ENCODE results near the gene SRSF11.
"Not testable (repeated sequence)": the region's sequence is repeated elsewhere in the genome, so short reads cannot be mapped to it uniquely, and the experiment has no call there.

Gene SRSF11, protein sequence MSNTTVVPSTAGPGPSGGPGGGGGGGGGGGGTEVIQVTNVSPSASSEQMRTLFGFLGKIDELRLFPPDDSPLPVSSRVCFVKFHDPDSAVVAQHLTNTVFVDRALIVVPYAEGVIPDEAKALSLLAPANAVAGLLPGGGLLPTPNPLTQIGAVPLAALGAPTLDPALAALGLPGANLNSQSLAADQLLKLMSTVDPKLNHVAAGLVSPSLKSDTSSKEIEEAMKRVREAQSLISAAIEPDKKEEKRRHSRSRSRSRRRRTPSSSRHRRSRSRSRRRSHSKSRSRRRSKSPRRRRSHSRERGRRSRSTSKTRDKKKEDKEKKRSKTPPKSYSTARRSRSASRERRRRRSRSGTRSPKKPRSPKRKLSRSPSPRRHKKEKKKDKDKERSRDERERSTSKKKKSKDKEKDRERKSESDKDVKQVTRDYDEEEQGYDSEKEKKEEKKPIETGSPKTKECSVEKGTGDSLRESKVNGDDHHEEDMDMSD

DNA sequence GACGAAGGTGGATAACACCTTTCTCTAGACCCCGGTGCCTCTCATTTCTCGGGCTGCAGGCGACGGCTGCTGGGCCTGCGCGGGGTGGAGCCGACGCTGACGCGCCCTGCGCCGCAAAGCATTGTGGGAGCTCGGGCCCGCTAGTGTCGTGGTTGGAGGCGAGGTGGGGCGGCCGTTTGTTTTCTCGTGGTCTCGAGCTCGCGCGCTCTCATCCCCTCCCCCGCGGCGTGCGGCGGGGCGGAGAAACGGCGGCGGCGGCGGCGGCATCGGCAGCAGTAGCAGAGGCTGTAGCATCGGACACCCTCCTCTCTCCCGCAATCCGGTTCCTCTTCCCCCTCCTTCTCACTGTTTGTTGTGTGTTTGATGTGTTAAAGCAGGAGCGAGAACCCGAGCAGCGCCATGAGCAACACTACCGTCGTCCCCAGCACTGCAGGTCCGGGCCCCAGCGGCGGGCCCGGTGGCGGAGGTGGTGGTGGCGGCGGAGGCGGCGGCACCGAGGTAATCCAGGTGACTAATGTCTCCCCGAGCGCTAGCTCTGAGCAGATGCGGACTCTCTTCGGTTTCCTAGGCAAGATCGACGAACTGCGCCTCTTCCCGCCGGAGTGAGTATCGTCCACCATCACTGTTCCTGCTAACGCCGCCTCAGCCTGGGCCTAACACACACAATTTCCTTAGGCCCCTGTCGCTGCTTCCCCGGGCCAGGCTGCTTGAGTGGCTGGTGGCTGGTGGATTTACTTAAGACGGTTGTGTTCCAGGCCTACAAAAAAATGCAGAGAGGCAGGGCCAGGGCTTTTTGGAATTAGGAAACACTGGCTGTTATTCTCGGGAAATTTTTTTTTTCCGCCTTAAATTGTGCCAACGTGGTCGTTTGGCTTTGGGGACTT is at the start of gene SRSF11:
TSS of gene SRSF11 (plus strand) at position 143 of the 884 bp plus-strand sequence. CDS start at position 400, 257 bp downstream.
- DNase-seq (ENCODE audit: extremely low read depth in 1 of 2, low read depth in 1 of 2): peak; percentile 91 to 95

DNA sequence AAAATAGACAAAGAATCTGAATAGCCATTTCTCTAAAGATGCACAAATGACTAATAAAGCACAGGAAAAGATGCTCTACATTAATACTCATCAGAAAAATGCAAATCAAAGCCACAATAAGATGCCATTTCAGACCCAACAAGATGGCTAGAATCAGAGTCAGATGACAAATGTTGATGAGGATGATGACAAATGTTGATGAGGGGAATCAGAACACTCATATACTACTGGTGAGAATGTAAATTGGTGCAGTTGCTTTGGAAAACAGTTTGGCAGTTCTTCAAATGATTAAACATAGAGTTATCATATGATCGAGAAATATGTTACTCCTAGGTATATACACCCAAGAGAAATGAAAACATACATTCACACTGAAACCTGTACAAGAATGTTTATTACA is 49.7 kb upstream of the SRSF11 start:
- DNase-seq (ENCODE audit: extremely low read depth in 1 of 2, low read depth in 1 of 2): no peak

DNA sequence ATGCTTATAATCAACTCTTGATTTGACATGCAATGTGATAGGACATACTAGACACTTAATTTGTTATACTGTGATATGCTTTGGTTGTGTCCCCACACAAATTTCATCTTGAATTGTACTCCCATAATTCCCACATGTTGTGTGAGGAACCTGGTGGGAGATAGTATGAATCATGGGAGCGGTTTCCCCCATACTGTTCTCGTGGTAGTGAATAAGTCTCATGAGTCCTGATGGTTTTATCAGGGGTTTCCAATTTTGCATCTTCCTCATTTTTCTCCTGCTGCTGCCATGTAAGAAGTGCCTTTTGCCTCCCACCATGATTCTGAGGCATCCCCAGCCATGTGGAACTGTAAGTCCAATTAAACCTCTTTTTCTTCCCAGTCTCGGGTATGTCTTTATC is 36.0 kb upstream of the SRSF11 start:
- DNase-seq (ENCODE audit: extremely low read depth in 1 of 2, low read depth in 1 of 2): not testable (repeated sequence)

DNA sequence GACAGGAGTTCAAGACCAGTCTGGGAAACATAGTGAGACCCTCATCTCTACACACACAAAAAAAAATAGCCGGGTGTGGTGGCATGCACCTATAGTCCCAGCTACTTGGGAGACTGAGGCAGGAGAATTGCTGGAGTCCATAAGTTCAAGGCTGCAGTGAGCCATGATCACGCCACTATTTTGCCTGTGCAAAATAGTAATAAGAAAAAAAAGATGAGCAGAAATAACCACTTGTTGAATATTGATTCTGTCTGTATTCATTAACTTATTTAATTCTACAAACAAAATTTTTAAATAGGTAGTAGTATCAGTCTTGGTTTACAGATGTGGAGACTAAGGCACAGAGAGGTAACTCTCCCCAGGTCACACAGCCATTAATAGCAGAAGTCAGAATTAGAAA is 32.7 kb upstream of the SRSF11 start:
- DNase-seq (ENCODE audit: extremely low read depth in 1 of 2, low read depth in 1 of 2): no peak

DNA sequence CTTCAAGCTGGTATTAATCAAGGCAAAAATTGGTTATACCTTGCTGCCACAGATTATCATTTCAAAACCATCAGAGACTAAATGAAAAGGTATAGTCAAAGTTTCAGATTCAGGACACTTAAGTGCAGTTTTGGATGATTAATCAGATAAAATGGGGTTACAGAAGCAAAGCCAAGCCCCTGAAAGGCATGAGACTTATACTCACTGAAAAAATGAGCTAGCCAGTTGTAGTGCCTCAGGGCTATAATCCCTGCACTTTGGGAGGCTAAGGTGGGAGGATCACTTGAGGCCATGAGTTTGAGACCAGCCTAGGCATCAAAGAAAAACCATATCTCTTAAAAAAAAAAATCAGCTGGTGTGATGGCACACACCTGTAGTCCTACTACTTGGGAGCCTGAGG is 31.0 kb upstream of the SRSF11 start:
- DNase-seq (ENCODE audit: extremely low read depth in 1 of 2, low read depth in 1 of 2): no peak

DNA sequence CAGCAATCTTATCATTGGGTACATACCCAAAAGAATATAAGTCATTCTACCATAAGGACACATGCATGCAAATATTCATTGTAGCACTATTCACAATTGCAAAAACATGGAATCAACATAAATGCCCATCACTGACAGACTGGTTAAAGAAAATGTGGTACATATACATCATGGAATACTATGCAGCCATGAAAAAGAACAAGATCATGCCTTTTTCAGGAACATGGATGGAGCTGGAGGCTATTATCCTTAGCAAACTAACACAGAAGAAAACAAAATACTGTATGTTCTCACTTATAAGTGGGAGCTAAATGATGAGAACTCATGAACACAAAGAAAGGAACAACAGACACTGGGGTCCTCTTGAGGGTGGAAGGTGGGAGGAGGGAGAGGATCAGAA is 28.7 kb upstream of the SRSF11 start:
- DNase-seq (ENCODE audit: extremely low read depth in 1 of 2, low read depth in 1 of 2): not testable (repeated sequence)

DNA sequence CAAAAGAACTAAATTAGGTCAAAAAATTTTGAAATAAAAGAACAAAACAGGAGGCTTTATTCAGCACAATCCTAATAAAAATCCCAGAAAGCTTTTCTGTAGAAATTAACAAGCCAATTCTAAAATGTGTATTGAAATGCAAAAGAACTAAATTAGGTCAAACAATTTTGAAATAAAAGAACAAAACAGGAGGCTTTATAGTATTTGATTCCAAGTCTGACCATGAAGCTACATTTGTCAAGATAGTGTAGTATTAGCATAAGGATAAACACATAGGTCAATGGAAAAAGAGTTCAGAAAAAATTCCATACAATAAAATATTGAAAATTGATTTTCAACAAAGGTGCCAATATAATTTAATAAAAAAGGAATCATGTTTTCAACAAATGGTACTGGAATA is 26.6 kb upstream of the SRSF11 start:
- no peak for DNase-seq (ENCODE audit: extremely low read depth in 1 of 2, low read depth in 1 of 2)

DNA sequence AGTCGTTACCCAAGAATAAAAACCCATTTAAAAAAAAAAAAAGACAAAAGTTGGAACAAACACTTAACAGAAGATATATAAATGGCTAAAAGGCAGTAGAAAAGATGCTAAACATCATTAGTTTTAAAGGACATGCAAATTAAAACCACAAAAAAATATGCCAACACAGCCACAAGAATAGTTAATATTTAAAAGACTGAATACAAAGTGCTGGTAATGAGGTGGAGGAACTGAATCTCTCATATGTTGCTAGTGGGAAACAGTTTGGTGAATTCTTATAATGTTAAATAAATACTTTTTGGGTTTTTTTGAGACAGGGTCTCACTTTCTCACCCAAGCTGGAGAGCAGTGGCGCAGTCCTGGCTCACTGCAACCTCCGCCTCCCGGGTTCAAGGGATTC is 25.8 kb upstream of the SRSF11 start:
- no peak for DNase-seq (ENCODE audit: extremely low read depth in 1 of 2, low read depth in 1 of 2)

DNA sequence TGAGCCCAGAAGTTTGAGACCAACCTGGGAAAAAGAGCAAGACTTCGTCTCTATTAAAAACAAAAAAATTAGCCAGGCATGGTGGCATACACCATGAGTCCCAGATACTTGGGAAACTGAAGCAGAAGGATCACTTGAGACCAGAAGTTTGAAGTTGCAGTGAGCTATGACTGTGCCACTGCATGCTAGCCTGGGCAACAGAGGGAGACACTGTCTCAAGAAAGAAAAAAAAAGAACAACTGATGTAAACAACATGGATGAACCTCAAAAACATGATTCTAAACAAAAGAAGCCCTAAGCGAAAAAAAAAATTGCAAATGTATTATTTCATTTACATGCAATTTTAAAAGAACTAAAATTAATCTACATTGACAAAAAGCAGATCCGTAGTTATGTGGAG is 24.8 kb upstream of the SRSF11 start:
- no peak for DNase-seq (ENCODE audit: extremely low read depth in 1 of 2, low read depth in 1 of 2)

DNA sequence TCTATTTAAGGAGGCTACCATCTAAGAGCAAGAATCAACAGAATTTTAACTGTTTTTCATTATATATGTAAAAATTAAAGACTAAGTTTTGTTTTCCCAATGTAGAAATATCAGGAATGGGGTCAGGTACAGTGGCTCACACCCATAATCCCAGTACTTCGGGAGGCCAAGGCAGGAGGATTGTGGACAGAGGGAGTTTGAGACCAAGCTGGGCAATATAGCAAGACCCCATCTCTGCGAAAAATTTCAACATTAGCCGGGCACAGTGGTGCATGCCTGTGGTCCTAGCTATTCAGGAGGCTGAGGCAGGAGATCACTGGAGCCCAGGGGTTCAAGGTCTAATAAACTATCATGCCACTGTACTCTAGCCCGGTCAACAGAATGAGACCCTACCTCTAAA is 21.1 kb upstream of the SRSF11 start:
- no peak for DNase-seq (ENCODE audit: extremely low read depth in 1 of 2, low read depth in 1 of 2)

DNA sequence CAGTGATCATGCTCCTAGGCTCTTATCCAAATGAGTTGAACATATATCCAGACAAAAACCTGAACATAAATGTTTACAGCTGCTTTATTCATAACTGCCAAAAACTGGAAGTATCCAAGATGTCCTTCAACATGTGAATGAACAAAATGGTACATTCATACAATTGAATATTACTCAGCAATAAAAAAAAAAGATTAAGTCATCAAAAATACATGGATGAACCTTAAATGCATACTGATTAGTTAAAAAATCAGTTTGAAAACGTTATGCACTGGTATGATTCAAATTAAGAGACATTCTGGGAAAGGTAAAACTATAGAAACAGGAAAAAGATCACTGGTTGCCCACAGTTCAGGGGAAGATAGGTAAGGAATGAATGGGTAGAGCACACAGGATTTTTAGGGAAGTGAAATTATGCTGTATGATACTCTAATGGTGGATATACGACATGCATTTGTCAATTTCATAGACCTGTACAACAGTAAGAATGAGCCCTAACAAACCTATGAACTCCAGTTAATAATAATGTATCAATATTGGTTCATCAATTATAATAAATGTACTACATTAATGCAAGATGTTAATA is 18.9 kb upstream of the SRSF11 start:
- no peak for DNase-seq (ENCODE audit: extremely low read depth in 1 of 2, low read depth in 1 of 2)

DNA sequence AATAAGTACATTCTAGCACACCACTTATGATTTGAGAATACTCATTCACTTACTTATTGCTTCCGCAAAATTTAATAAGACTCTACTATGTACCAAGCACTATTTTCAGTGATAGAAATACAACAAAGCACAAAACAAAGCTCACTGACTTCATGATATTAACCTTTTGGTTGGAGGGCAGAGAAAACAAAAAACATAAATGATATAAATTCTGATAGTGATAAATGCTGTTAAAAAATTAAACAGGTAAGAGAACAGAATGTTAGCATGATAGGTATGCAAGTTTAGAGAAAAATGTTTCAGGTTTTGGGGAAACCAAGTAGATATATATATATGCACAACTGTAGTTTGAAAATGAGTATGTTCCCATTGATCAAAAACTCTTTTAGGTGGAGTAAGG is 17.0 kb upstream of the SRSF11 start:
- no peak for DNase-seq (ENCODE audit: extremely low read depth in 1 of 2, low read depth in 1 of 2)

DNA sequence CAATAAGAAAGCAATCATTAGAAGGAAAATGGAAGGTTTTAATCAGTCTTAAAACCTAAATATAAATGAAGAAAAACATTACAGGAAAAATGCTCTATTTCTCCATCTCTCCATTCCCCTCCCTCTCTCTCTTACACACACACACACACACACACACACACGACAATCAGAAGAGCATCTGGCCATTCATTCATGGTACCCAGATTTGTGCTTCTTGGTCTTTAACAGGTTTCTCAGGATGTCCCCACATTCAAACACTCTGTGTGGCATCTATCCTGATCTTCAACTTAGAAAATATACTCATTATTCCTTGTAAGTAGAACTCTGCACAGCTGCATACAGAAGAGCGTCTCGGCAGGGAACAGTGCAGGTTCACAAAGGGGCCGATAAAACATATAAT is 16.6 kb upstream of the SRSF11 start:
- no peak for DNase-seq (ENCODE audit: extremely low read depth in 1 of 2, low read depth in 1 of 2)

DNA sequence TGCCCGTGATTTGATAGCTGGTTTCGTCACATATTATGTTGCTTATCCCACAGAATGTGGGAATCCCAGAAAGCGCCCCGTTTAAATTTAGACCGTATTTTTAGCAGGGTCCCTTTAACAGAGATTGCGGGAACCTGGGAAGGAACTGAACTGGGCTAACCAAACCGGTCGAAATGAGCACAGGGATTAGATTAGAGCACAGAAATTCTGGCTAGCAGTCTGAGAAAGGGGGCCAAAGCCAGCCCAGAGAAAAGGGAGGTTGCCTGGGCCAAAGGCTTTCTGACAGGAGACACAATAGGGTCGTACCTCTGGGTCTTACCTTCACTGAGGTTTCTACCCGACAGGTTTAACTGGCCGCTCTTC is 16.1 kb upstream of the SRSF11 start:
- no peak for DNase-seq (ENCODE audit: extremely low read depth in 1 of 2, low read depth in 1 of 2)

DNA sequence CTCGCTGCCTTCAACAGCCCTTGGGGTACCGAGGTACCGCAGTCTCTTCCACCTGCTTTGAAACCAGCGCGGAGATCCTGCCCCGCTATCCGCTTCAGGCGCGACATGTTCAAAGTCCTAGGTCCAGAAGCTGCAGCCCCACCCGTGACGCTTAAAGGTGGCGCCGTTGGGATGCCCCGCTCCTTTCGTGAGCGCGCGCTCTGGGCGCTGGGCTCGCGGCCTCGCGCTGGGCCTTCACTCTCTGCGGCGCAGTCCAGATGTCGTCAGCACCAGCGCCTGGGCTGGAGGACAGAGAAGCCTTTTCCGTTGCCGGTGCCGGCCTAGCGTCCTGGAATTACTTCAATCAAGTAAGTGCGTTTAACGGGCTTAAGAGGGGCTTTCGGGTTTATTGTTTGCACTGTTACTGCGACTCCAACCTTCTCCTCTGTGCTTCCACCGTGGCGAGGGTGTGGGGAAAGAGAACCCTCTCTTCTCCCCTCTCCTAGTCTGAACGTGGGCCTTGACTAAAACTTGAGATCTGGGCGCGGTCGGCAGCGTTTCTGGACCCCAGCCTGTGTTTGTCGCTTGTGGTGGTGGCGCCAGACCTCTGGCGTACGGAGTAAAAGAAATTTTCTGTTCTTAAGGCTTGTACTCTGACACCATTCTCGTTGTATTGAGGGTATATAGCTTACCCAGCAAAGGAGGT is 15.6 kb upstream of the SRSF11 start, which contains the start of gene LRRC40:
TSS of gene LRRC40 (minus strand) at position 146 of the 685 bp plus-strand sequence. CDS start at position 107, 39 bp downstream.
- DNase-seq (ENCODE audit: extremely low read depth in 1 of 2, low read depth in 1 of 2): peak; percentile 91 to 93

DNA sequence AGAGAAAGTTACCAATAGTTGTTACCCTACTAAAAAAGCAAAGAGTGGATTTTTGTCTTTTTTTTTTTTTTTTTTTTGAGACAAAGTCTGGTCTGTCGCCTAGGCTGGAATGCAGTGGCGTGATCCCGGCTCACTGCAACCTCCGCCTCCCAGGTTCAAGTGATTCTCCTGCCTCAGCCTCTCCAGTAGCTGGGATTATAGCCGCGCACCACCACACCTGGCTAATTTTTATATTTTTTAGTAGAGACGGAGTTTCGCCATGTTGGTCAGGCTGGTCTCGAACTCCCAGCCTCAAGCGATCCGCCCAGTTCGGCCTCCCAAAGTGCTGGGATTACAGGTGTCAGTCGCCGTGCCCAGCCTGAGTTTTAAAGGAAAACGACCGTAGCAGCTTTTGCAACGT is 14.3 kb upstream of the SRSF11 start:
- DNase-seq (ENCODE audit: extremely low read depth in 1 of 2, low read depth in 1 of 2): not testable (repeated sequence)

DNA sequence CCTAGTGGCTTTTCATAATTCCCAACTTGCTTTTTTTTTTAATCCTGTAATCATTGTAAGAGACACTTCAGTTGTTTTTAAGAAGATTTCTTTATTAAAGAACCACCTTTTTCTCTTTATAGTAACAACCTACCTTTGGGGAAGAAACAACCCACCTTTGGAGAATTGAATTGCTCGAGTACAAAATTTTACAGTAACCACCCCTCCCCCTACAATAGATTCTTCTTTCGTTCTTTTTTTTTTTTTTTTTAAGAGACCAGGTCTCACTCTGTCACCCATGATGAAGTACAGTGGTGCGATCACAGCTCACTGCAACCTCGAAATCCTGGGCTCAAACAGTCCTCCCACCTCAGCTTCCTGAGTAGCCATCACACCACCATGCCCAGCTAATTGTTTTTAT is 13.7 kb upstream of the SRSF11 start:
- DNase-seq (ENCODE audit: extremely low read depth in 1 of 2, low read depth in 1 of 2): no peak

DNA sequence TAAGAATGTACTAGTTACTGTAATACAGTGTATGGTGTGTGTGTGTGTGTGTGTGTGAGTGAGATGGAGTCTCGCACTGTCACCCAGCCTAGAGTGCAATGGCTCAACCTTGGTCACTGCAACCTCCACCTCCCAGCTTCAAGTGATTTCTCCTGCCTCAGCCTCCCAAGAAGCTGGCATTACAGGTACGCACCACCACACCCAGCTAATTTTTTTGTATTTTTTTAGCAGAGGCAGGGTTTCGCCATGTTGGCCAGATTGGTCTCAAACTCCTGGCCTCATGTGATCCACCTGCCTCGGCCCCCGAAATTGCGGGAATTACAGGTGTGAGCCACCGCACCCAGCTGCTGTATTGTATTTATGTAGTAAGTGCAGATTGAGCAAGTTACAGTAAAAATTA is 12.9 kb upstream of the SRSF11 start:
- no peak for DNase-seq (ENCODE audit: extremely low read depth in 1 of 2, low read depth in 1 of 2)

DNA sequence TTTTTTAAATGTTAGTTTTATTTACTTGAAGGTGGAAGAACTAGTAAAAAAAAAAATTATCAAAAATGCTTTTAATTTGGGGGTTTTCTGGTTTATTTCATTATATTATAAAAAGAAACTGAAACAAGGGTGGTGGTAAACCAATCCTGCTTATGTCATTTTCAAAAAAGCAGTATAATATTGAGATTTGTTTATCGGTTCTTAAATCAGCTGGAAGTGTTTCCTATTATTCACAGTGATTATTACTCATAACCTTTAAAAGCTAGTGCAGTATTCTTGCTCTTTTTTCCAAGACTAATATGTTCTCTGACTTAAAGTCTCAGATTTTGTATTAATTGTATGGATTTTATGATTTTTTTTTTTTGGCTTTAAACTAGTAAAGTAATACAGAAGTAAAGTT is 10.4 kb upstream of the SRSF11 start:
- no peak for DNase-seq (ENCODE audit: extremely low read depth in 1 of 2, low read depth in 1 of 2)

DNA sequence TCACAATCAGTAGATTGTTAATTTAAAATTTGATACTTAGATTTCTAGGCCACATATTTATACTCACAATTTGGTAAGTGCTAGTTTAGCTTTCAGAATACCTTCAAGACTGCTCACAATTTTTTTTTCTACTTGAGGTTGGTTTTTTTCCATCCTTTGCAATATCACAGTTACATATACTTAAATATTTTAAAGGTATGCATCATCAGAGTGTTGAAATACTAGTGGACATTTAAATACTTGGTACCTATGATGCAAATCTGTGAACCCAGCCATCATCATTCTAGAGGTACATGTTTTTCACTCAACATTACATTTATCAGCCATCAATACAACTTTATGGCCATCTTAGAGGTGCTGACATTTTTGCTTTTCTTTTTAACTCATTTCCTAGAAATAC is 9.6 kb upstream of the SRSF11 start:
- DNase-seq (ENCODE audit: extremely low read depth in 1 of 2, low read depth in 1 of 2): no peak

DNA sequence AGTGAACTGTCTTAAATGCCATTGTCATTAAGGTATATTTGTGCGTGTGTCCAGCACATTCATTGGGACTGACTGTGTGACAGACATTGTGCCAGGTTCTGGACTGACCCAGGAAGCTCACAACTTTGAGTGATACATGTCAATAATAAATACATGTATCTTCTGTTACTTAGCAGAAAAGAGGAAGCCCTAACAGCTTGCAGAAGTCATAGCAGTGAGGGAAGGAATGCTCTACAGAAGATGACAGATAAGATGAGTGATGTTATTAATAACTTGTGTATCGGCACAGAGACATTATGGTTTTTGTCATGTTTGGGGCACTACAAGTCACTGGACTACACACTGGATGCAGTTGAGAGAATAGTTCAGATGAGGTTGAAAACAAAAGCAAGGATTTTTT is 1.2 kb upstream of the SRSF11 start:
- no peak for DNase-seq (ENCODE audit: extremely low read depth in 1 of 2, low read depth in 1 of 2)
